IPS-20b (cell line): ENCODE results near the gene BICD2.
"Not testable (repeated sequence)": the region's sequence is repeated elsewhere in the genome, so short reads cannot be mapped to it uniquely, and the experiment has no call there.

Experiments
- H3K27ac ChIP-seq: one replicate; pipeline ENCODE4 v1.5.1; 2013; ENCODE audit warnings: low read length
- H3K27me3 ChIP-seq: 2 replicates; pipeline ENCODE4 v1.6.1; 2013; ENCODE audit warnings: mild to moderate bottlenecking, low read length, inconsistent platforms; ENCODE audit not compliant: insufficient read depth
- H3K36me3 ChIP-seq: 2 replicates; pipeline ENCODE4 v1.6.1; 2013; ENCODE audit warnings: low read depth, mild to moderate bottlenecking, inconsistent platforms, low read length, moderate library complexity; ENCODE audit not compliant: insufficient read depth
- H3K4me1 ChIP-seq: 2 replicates; pipeline ENCODE4 v1.6.1; 2013; ENCODE audit warnings: mild to moderate bottlenecking, control low read depth, inconsistent platforms, low read length, moderate library complexity; ENCODE audit not compliant: insufficient read depth
- H3K4me3 ChIP-seq: 2 replicates; pipeline ENCODE4 v1.5.1; 2013; ENCODE audit warnings: mild to moderate bottlenecking, low read length, inconsistent platforms
- H3K9ac ChIP-seq: 2 replicates; pipeline ENCODE4 v1.6.1; 2013; ENCODE audit warnings: low read depth, mild to moderate bottlenecking, inconsistent platforms, low read length, moderate library complexity
- H3K9me3 ChIP-seq: 2 replicates; pipeline ENCODE4 v1.6.1; 2013; ENCODE audit warnings: mild to moderate bottlenecking, low read depth, low read length, inconsistent platforms; ENCODE audit not compliant: insufficient read depth

Gene BICD2

DNA sequence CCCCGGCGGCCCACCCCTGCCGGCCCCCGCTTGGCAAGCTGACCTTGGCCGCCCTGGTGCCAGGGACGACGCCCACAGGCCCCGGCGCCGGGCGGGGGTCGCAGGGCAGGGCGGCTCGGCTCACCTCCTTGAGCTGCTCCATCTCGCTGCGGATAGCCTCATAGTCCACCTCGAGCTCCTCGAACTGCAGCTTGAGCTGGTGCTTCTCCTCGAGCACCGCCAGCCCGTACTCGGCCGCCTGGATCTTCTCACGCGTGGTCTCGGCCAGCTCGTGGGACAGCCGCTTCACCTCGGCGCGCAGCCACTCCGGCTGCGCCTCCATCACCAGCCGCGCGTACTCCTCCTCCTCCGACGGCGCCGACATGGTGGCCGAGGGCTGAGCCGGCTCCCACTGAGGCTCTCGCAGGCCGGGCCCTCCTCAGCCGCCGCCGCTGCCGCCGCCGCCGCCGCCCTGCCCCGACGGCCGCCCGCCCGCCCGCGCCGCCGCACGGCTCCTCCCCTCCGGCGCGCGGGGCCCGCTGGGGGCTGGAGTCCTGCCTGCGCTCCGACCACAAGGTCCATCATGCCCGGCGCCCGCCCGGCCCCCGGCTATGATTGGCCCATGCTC is at the start of gene BICD2:
BICD2 (minus strand) TSS at position 453 of the 607 bp plus-strand sequence; CDS start at position 364, 89 bp downstream.
- Histone ChIP-seq H3K36me3 (no peaks in the 10 kb centered on the region), H3K9ac (peak within 1 kb of the TSS; percentile 98), H3K4me1 (peaks cover 19% of the 10 kb centered on the region), H3K27me3 (no peaks in the 10 kb centered on the region), H3K27ac (peak within 1 kb of the TSS; percentile 98), H3K4me3 (peak within 1 kb of the TSS; percentile 89), H3K9me3 (no peaks in the 10 kb centered on the region)

DNA sequence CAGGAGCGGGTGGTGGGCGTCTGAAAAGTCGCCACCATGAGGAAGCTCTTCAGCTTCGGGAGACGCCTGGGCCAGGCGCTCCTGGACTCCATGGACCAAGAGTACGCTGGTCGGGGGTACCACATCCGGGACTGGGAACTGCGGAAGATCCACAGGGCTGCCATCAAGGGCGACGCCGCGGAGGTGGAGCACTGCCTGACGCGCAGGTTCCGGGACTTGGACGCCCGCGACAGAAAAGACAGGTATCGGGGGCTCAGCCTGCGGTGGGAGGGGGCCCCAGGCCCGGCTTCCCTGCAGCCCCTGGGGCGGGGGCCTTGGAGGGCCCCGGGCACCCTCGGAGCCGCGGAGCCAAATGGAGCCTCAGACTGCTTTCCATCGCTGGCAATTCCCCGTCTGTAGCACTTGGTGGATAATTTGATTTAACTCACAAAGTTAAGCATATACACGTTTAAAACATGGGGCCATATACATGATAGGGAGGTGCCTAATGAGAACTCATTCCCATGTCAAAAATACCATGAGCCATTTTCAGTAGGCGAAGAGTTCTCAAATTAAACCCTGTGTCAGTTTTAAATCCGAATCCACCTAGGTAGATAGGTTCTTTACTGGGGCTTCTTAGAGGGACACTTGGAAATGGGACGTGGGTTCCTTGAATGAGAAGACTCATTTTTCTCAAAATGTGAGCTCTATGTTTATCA is 45.1 kb upstream of the BICD2 start:
- peaks cover 100% of the 10 kb centered on the region for H3K27me3 ChIP-seq
- not testable (repeated sequence) for H3K9me3 ChIP-seq, H3K4me1 ChIP-seq, H3K27ac ChIP-seq, H3K9ac ChIP-seq, H3K36me3 ChIP-seq
- H3K4me3 ChIP-seq, result peak overlapping the region; percentile 58

DNA sequence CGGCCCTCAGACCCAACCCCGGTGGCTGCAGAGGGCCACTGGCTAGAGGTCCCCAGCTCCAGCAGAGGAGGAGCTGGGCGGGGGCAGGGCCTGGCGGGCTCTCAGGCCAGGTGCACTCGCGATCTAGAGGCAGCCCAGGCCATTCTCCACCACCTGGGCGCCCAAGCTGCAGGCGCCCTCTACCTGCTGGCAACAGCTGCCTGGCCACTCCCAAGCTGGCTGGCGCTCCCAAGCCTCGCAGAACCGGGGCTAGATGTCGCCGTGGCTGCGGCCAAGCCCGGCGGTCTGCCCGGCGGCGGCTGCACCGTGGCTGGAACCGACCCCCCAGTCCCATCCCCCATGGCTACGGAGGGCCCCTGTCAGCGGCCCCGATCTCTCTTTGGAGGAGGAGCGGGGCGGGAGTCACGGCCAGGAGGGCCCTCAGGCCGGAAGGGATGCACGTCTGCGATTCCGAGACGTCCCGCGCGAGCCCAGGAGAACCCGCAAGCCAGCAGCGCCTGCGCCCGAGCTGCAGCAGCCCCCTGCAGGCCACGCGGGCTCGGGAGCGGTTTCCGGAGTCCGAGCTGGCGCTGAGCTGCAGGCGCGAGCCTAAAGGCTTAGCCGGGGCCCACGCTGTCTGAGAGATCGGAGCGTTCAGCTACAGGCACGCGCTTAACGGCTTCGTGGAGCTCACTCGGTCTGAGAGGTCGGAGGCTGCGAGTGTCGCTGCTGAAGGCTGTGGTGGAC is 44.3 kb upstream of the BICD2 start:
- Histone ChIP-seq H3K9ac (no peak overlapping the region), H3K9me3 (no peaks in the 10 kb centered on the region), H3K27me3 (peaks cover 100% of the 10 kb centered on the region), H3K36me3 (no peaks in the 10 kb centered on the region), H3K4me1 (no peaks in the 10 kb centered on the region; the same call in 1 of the 2 replicates), H3K4me3 (peak overlapping the region; percentile 58; the same call in 1 of the 2 replicates), H3K27ac (no peak overlapping the region)

DNA sequence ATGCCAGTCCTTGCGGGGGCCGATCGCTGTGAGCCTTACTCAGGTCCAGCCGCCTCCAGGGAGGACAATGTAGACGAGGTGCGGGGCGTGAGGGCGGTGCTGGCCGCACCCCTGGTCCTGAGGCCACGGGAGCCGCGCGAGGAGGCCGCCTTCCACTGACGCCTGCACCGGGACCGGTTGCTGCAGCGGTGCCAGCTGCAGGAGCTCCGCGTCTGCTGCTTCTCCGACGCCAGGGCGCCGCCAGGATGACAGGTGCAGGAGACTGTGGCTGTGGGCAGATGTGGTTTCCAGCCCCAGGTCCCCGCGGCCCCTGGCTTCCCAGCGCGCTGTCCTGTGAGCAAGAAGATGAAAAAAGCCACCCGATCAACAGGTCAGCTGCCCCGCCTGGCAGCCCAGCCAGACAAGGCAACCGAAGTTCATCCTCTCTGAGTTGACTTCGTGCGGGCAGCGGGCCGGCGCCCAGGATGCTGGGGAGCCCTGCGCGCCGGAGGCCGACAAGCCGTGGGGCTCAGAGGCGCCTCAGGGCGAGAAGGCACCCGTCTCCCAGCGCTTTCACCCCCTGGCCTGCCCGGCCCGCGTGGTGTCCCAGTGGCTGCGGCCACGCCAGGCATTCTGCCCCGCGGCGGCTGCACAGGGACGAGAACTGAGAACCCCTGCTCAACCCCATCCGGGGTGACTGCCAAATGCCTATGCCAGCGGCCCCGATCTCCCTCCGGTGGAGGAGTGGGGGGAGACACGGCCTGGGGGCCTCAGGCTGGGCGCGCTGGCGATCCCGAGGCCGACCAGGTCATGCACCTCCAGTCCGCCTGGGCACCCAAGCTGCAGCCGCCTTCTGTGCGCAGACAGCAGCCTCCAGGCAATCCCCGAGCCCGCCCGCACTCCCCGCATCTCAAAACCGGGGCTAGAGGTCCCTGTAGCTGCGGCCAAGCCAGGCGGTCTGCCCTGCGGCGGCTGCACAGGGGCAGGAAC is 43.4 kb upstream of the BICD2 start:
- Histone ChIP-seq H3K9ac (no peak overlapping the region), H3K9me3 (no peaks in the 10 kb centered on the region), H3K27ac (no peak overlapping the region), H3K27me3 (peaks cover 99% of the 10 kb centered on the region), H3K36me3 (no peaks in the 10 kb centered on the region), H3K4me1 (no peaks in the 10 kb centered on the region; the same call in 1 of the 2 replicates), H3K4me3 (peak overlapping the region; percentile 58; the same call in 1 of the 2 replicates)

DNA sequence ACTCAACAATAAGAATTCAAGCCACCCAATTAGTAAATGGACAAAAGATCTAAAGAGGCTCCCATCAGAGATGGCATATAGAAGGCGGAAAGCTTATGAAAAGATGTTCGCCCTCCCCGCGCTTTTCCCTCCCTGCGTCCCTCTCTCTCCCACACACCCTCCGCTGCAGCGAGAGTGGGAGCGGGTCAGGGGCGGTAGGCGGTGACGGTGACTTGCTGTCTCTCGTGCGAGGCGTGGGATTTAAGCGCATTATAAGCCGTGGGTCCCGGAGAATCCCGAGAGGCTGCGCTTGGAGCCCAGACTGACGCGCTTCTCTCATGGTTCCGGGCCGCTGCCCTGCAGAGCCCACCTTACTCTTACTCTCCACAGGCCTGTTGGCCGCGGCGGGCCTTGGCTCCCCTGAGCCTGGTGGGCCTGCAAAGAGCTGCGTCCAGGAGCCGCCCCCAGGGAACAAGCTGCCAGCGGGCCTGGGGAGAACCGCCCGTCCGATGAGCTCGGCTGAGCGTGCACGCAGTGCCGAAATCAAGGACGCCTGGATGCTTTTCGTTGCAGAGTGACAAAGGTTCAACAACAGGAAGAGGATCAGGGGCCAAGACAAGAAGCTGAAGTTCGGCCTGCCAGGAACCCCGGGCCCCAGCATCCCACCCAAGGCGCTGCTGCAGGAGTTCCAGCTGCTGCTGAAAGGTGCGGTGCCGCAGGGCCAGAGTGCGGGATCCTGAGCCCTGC is 42.6 kb upstream of the BICD2 start:
- H3K4me3 ChIP-seq, result no peak overlapping the region; the same call in 1 of the 2 replicates
- H3K36me3 ChIP-seq, result no peaks in the 10 kb centered on the region
- H3K27me3 ChIP-seq, result peaks cover 90% of the 10 kb centered on the region
- H3K4me1 ChIP-seq, result no peaks in the 10 kb centered on the region; the same call in 1 of the 2 replicates
- no peaks in the 10 kb centered on the region for H3K9me3 ChIP-seq
- H3K9ac ChIP-seq, result no peak overlapping the region
- no peak overlapping the region for H3K27ac ChIP-seq

DNA sequence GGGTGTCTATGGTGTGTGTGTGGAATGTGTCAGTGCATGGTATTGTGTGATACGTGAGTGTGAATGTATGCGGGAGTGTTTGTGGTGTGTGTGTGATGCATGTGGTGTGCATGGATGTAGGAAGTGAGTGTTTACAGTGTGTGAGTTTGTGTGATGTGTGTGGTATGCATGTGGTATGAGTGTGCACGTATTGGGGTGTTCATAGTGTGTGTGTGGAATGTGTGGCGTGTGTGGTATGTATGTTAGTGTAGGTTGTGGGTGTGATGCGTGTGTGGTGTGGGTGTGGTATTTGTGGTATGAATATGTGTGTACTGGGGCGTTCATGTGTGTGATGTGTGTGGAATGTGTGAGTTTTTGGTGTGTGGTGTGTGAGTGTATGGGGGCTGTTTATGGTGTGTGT is 40.1 kb upstream of the BICD2 start:
- no peak overlapping the region for H3K27ac ChIP-seq
- H3K4me1 ChIP-seq, result no peaks in the 10 kb centered on the region; the same call in 1 of the 2 replicates
- no peak overlapping the region for H3K4me3 ChIP-seq
- no peaks in the 10 kb centered on the region for H3K9me3 ChIP-seq
- no peaks in the 10 kb centered on the region for H3K36me3 ChIP-seq
- H3K9ac ChIP-seq, result no peak overlapping the region
- H3K27me3 ChIP-seq, result peaks cover 65% of the 10 kb centered on the region

DNA sequence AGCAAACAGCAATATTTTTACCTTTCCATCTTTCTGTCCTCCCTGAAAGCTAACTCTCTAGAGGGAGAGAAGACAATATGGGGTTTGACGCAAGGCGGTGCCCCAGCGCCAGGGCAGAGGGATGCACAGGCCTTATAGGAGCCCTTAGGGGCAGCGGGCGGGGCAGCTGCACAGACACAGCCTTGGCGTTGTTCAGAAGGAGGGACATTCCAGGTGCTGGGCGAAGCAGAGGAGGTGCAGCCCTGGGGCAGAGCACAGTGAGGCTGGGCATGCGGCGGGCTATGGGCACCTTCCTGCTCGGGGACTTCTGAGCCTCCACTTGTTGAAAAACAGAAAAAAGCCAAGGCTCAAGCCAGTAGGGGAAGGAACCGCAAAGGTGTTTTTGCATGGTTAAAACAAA is 33.7 kb upstream of the BICD2 start:
- Histone ChIP-seq H3K9me3 (no peaks in the 10 kb centered on the region), H3K9ac (no peak overlapping the region)

DNA sequence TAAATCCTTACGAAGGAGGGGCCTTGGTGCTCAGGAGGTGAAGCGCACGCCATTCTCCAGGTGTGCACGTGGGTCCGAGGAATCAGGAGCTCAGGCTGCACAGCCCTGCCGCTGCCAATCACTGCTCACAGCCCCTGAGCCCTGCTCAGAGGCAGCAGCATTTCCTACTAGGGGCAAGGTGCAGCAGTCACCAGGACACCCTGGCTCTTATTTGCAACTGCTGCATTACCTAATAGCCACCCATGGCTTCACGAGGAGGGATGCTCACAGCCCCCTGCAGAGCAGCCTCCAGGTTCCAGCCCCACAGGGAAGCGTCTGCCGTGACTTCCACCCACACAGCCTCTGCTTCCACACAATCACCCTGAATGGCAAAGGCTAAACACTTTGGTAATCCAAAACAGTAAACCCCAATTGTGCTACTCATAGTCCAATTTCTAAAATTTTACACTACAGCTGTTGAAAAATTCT is 31.7 kb upstream of the BICD2 start:
- not testable (repeated sequence) for H3K36me3 ChIP-seq, H3K4me1 ChIP-seq, H3K9me3 ChIP-seq, H3K27ac ChIP-seq, H3K9ac ChIP-seq, H3K27me3 ChIP-seq, H3K4me3 ChIP-seq

More for the DNA sequence above, 33.7 kb upstream of the BICD2 start:
- no peaks in the 10 kb centered on the region for H3K4me1 ChIP-seq
- no peaks in the 10 kb centered on the region for H3K36me3 ChIP-seq
- no peak overlapping the region for H3K4me3 ChIP-seq
- H3K27ac ChIP-seq, result no peak overlapping the region
- peaks cover 7% of the 10 kb centered on the region for H3K27me3 ChIP-seq

DNA sequence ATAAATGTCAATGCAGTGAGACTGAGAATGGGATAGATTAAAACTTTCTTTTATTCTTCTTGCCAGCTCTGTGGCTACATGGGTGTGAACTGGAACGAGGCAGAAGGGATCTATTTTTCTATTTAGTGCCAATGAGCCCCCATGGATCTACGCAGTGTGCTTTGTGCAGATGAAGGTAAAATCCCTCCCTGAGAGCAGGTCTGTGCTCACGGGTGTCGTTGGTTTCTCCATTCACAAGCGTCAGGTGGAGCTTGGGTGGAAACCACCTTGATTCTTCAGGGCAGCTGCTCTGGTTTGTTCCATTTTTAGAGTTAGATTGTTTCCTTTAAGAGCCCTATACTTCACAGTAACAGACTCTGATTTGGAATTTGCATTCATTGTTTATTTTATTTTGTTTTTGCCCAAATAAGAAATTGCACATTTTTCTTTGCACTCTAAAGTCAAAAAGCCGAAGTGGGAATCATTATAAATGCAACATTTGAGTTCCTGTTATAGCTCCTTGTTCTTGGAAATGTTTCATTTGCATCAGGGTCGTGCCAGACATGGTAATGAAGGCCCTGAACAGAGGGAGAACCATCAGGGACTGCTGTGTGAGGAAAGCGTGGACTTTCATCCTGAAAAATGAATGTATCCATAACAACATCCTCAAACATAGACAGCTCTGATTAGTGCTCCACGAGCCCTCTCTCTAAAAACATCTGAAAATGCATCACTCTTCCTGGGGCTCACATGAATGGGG is 31.1 kb upstream of the BICD2 start:
- H3K9ac ChIP-seq, result no peak overlapping the region
- peaks cover 7% of the 10 kb centered on the region; the same call in 1 of the 2 replicates for H3K27me3 ChIP-seq
- no peak overlapping the region for H3K4me3 ChIP-seq
- H3K27ac ChIP-seq, result no peak overlapping the region
- H3K36me3 ChIP-seq, result no peaks in the 10 kb centered on the region
- no peaks in the 10 kb centered on the region for H3K4me1 ChIP-seq
- H3K9me3 ChIP-seq, result no peaks in the 10 kb centered on the region

DNA sequence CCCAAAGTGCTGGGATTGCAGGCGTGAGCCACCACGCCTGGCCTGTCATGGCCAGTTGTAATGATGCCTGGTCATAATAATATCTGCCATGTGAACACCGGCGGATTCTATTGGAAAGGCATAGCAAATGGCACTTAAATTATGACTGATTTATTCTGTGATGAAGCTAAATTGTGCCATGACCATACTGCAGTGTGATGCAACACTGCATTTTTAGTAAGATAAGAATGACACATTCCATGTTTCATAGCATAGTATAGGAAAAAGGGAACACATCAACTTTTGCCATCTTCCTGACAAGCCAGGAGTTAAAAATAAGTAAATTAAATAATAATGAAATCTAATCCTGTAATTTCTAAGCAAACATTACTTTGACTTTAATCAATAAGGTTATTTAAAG is 30.4 kb upstream of the BICD2 start:
- H3K27ac ChIP-seq, result no peak overlapping the region
- no peaks in the 10 kb centered on the region for H3K9me3 ChIP-seq
- H3K27me3 ChIP-seq, result peaks cover 7% of the 10 kb centered on the region; the same call in 1 of the 2 replicates
- H3K4me1 ChIP-seq, result no peaks in the 10 kb centered on the region
- H3K36me3 ChIP-seq, result no peaks in the 10 kb centered on the region
- H3K4me3 ChIP-seq, result no peak overlapping the region
- no peak overlapping the region for H3K9ac ChIP-seq
